Hepatocyte (in vitro differentiated cells): ENCODE data around the gene TRAPPC2.

Source experiments
- EZH2 ChIP-seq: fragments of 200-600 bp; sonication (generic); IDR thresholded peaks from 2 replicates; pipeline ENCODE4 v1.6.1; 2016; ENCODE audit warnings: antibody characterized with exemption, mild to moderate bottlenecking, borderline replicate concordance
- TF ChIP-seq, protein P1 (sequence below): fragments of 200-600 bp; sonication (generic); IDR thresholded peaks from 2 replicates; pipeline ENCODE4 v1.5.1; 2016; ENCODE audit warnings: antibody characterized with exemption, mild to moderate bottlenecking; ENCODE audit not compliant: poor library complexity

DNA sequence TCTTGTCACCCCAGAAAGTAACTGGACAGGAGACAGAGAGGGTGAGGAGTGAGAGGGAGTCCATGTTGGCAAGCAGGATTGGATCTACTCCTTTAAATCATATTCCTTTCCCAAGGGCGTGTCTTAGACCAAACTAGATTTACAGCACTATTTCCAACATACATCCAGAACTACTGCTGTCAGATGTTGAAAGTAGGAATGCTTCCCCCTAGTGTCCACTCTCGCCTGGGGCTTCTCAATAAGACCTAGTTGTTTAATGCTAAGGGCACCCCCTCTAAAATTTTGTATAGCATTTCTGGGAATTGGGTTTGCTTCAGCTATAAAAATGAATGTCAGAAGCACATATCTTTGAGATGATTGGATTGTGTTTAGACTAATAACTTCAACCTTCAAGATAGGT lies 13.4 kb upstream of the TRAPPC2 start:
- no peak for TF ChIP-seq EZH2
- TF ChIP-seq, protein P1, sequence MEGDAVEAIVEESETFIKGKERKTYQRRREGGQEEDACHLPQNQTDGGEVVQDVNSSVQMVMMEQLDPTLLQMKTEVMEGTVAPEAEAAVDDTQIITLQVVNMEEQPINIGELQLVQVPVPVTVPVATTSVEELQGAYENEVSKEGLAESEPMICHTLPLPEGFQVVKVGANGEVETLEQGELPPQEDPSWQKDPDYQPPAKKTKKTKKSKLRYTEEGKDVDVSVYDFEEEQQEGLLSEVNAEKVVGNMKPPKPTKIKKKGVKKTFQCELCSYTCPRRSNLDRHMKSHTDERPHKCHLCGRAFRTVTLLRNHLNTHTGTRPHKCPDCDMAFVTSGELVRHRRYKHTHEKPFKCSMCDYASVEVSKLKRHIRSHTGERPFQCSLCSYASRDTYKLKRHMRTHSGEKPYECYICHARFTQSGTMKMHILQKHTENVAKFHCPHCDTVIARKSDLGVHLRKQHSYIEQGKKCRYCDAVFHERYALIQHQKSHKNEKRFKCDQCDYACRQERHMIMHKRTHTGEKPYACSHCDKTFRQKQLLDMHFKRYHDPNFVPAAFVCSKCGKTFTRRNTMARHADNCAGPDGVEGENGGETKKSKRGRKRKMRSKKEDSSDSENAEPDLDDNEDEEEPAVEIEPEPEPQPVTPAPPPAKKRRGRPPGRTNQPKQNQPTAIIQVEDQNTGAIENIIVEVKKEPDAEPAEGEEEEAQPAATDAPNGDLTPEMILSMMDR, result peak; percentile 43
